SU-DHL-6 (cell line): ENCODE data around the gene EPHB1.

Experiments
- EZH2phosphoT487 ChIP-seq: fragments of 200-600 bp; sonication (generic), shearing (Covaris generic); conservative IDR thresholded peaks from 2 replicates; pipeline ENCODE4 v1.6.1; 2018; ENCODE audit warnings: mild to moderate bottlenecking, antibody characterized with exemption, low read length, moderate library complexity, mixed read lengths
- TF ChIP-seq, protein P1 (sequence below): fragments of 200-600 bp; sonication (generic); IDR thresholded peaks from one replicate; pipeline ENCODE4 v1.5.1; 2017; ENCODE audit warnings: antibody characterized with exemption, mild to moderate bottlenecking, low read length, moderate library complexity; ENCODE audit not compliant: insufficient read depth, poor library complexity, severe bottlenecking

DNA sequence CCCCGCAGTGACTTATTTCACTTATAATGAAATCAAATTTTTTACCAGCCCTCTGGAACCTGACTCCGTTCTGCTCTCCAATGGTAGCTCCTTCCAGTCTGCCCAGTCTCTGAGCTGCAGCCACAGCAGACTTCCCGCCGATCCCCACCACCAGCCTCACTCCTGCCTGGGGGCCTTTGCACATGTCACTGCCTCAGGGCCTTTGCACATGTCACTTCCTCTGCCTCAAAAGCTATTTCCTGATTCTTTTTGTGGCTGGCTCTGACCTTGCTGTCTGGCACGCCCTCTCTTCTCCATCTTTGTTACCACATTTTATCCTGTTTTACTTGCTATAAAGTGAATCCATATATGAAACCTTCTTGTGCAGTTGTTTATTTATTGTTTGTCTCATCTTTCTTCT lies 277.4 kb downstream of the EPHB1 start:
- TF ChIP-seq, protein P1, sequence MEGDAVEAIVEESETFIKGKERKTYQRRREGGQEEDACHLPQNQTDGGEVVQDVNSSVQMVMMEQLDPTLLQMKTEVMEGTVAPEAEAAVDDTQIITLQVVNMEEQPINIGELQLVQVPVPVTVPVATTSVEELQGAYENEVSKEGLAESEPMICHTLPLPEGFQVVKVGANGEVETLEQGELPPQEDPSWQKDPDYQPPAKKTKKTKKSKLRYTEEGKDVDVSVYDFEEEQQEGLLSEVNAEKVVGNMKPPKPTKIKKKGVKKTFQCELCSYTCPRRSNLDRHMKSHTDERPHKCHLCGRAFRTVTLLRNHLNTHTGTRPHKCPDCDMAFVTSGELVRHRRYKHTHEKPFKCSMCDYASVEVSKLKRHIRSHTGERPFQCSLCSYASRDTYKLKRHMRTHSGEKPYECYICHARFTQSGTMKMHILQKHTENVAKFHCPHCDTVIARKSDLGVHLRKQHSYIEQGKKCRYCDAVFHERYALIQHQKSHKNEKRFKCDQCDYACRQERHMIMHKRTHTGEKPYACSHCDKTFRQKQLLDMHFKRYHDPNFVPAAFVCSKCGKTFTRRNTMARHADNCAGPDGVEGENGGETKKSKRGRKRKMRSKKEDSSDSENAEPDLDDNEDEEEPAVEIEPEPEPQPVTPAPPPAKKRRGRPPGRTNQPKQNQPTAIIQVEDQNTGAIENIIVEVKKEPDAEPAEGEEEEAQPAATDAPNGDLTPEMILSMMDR, result no peak
- TF ChIP-seq EZH2phosphoT487, result no peak
